Non-pigmented ciliary epithelial cell (primary cell): ENCODE results near the gene CBX4.

Experiments
- DNase-seq: peaks from one replicate; pipeline ENCODE4 v3.0.0-alpha.2; 2010; ENCODE audit warnings: low read depth

CBX4 gene

GRCh38 chr17:79785900-79786810 lies 53.1 kb downstream of the CBX4 start:
- no peak for DNase-seq

GRCh38 chr17:79785017-79785899 lies 54.0 kb downstream of the CBX4 start:
- DNase-seq = no peak

GRCh38 chr17:79784353-79785016 lies 54.8 kb downstream of the CBX4 start:
- no peak for DNase-seq

- DNase-seq = no peak
Observed at GRCh38 chr17:79783891-79784290, 55.3 kb downstream of the CBX4 start.
